ENCODE results near the gene FBN1.

The FBN1 gene

DNA sequence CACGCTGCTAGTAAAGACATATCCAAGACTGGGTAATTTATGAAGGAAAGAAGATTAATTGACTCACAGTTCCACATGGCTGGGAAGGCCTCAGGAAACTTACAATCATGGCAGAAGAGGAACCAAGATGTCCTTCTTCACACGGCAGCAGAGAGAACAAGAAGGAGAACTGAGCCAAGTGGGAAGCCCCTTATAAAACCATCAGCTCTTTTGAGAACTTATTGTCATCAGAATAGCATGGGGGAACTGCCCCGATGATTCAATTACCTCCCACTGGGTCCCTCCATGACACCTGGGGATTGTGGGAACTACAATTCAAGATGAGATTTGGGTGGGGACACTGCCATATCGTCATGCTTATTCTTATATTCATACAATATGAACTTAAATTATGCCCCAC, 265.3 kb downstream of the FBN1 start:
- no peak for DNase-seq (ENCODE audit: low read depth in 2 of 3, low spot score in 1 of 3)

DNA sequence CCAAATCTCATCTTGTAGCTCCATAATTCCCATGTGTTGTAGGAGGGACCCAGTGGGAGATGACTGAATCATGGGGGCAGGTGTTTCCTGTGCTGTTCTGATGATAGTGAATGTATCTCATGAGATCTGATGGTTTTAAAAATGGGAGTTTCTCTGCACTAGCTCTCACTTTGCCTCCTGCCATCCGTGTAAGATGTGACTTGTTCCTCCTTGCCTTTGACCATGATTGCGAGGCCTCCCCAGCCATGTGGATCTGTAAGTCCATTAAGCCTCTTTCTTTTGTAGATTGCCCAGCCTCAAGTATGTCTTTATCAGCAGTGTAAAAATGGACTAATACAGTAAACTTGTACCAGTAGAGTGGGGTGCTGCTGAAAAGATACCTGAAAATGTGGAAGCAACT, 269.7 kb downstream of the FBN1 start:
- no peak for DNase-seq (ENCODE audit: low read depth in 2 of 3, low spot score in 1 of 3)

DNA sequence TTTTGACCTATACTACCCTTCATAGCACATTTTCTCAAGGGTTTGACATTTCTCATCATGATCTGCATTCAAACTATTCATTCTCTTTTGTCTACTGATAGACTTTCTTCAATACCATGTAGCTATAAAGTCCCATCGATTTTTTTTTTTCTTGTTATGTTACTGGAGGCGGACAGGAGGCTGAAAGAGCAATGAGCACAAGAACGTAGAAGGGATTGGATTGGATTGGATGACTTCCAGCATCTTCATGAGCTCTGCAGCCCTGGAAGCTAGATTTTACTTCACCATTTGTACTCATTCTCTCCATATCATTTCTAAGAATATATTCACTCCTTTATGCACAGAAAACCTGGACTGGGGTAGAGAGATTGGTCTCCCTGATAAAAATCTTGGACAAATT, 271.0 kb downstream of the FBN1 start:
- no peak for DNase-seq (ENCODE audit: low read depth in 2 of 3, low spot score in 1 of 3)

DNA sequence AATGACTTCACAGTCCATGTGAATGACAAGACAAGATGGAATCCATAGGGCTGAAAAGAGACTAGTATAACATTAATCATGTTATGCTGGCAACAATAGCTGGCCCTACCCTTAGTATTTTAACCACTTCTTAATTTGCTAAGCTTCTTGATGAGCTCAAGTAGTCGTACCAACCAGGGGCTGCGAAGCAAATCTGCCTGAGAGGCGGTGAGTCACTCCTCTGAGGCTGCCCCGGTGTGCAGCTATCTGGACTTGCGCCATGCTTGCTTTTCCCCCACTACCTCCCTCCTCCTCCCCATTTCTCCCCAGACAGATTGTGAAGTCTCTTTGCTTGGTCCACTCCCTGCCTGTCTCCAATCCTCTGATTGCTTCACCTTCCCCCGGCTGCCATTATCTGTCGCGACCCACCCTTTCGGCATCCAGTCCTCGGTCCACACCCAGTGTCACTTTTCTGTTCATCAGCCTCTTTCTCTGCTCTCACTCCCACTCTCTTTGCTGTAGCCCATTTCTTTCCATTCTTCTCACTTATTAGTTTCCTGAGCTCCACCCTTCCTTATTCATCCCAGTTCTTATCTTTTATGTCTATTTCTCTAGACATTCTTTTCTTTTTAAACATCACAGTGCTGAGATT, 271.6 kb downstream of the FBN1 start:
- no peak for DNase-seq (ENCODE audit: low read depth in 2 of 3, low spot score in 1 of 3)

DNA sequence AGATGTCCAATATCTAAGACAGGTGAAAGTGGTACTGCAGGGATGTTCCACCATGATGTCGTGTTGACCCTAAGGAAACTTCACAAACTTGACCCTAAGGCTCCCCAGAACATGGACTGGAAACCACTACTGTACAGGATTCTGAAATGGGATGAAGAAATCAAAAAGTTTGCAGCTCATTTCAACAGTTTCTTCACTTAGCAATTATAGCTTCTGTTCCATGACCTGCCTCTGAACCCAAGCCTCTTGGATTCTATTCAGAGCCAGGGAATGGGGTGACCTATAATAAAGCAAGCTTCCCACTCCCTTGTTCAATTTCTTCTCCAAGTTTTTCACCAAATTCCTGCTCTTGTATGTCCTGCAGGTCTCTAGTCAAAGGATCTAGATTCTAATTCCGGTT, 273.5 kb downstream of the FBN1 start:
- DNase-seq (ENCODE audit: low read depth in 2 of 3, low spot score in 1 of 3) = no peak

DNA sequence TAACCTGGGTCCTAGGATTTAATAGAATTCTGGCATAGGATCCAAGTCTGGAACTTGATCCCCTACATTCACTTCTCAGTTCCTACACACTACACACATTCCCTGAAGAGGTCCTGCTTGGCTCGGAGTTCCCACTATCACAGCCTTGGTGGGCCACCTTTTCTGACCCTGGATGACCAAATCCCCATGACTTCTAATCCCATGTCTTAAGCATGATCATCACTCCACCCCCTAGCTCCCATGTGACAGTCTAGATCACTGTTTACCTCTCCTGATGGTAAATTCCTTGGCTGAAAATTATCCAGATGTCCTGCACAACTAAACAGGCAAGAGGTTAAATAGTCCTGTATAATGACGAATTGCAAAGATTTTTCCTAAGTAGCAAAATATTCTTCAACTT, 274.0 kb downstream of the FBN1 start:
- DNase-seq (ENCODE audit: low read depth in 2 of 3, low spot score in 1 of 3) = no peak

DNA sequence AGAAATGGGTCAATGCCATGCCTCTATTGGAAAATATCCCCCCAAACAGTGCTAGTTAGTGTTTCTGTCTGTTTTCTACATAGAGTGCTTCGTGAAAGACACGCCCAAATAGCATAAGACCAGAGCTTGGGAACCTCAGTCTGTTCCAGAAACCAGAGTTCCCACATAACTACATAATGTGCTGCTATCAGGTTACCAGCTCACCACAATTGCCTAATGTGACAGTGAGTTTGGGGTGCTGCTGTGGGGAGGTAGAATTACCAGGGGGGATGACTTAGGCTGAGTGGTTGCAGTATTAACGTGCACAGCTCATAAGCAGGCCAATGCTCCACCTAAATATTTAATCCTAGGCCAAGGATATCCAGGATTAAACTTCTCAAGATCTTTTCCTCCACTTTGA, 275.0 kb downstream of the FBN1 start:
- no peak for DNase-seq (ENCODE audit: low read depth in 2 of 3, low spot score in 1 of 3)

DNA sequence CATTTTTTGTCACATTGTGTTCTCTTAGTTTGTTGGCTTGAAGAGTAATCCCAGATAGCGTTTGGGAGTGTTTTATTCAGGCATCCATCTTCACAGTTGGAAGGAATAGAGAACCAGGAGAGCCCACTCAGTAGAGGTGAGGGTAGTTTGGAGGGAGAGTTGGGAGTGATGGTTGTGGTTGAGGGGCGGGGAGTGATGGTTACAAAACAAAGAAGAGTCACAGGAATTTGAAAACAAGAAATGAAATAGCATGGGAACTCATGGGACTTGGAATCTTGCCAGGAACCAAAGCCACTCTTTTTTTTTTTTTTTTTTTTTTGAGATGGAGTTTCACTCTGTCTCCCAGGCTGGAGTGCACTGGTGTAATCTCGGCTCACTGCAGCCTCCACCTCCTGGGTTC, 278.0 kb downstream of the FBN1 start:
- no peak for DNase-seq (ENCODE audit: low read depth in 2 of 3, low spot score in 1 of 3)

DNA sequence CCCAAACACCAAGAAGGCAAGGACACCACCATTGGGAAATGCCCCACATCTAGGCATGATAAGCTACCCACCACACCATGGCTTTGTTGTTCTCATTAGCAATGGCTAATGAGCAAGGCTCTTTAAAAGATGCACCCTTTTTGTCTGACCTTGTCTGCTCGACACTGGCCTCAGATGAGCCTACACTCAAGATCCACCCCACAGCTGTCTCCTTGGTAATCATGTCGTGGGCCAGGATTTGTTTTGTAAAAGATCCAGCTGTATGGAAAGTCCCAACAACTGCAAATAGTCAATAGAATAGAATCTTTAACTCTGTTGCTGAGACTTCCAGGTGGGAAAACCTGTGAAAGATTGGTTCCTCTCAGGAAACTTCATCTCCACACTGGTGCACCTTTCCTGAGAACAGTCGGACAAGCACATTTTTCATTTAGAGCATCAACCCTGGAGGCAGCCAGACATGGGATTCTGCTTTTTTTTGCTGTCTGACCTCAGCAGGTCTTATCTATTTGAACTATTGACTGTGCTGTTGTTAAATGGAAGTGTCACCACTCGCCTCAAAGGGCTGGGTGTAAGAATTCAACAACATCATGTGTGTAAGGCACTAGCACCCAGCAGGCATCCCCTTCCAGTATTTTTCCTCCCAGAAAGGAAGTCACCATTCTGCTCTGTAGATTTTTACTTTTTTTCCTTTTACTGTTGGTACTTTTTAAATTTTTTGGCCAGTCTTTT, 278.8 kb downstream of the FBN1 start:
- DNase-seq (ENCODE audit: low read depth in 2 of 3, low spot score in 1 of 3) = no peak

DNA sequence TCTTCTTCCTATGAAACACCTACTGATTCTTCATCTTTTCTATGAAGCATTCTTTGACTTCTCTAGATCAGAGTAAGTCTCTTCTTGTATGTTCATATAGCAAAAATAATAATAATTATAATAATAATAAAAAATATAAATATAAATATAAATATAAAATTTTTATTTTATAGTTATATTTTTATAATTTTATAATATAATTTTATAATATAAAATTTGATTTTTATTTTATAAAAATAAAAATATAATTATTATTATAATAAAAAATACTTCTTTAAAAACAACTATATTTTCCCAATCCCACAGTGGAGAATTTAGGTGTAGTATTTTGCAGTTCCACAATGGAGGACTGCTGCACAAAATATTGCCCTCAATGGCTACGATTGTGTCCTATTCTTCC, 279.9 kb downstream of the FBN1 start:
- DNase-seq (ENCODE audit: low read depth in 2 of 3, low spot score in 1 of 3) = no peak

DNA sequence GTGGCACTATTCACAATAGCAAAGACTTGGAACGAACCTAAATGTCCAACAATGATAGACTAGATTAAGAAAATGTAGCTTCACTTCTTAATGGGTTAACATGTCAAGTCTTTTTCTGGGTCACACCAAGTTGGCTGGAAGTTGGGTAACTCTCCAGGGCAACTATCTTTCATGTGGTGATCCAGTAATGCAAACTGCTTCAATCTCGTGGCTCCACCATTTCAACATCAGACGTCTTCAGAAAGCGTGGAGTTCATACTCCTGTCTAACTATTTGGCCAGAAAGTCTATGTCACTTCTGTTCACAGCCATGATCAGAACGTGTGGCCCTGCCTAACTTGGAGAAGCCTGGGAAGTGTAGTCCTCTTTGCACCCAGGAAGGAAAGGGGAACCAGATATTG, 282.0 kb downstream of the FBN1 start:
- DNase-seq (ENCODE audit: low read depth in 2 of 3, low spot score in 1 of 3) = no peak

DNA sequence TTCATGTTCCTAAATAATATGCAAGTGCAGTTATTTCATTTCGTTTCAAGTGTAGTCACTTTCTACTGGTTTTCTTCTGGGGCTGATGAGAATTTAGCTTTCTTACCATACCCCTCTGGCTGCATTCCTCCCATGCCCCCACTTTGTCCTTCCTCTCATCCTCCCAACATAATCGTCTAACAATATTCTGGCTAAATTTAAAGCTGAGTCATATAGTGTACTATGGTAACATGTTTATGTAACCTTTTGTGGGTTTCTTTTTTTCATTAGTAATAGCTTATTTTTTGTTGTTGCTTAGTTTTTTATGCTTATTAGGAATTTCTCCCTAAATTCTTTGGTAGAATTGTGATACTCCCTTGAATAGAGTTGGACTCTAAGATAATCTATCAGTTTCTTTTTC, 283.8 kb downstream of the FBN1 start:
- DNase-seq (ENCODE audit: low read depth in 2 of 3, low spot score in 1 of 3) = no peak

DNA sequence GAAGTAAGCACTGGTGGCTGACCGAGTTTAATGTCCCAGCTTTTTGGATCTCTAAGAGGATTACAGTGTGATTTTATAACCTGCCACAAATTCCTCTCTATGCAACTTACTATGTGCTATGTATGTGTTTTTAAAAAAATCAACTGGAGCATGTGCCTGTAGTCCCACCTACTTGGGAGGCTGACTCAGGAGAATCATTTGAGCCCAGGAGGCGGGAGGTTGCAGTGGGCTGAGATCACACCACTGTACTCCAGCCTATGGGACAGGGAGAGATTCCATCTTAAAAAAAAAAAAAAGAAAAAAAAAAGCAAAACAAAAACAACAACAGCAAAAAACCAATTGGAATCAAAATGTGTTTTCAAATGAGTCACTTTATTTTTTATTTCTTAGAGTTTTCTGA, 284.7 kb downstream of the FBN1 start:
- DNase-seq (ENCODE audit: low read depth in 2 of 3, low spot score in 1 of 3) = no peak

All from stimulated activated CD4-positive, alpha-beta T cell treated with anti-CD3 and anti-CD28 coated beads, Interleukin-12 subunit alpha, Interleukin-12 subunit beta, amount 100 ng/mL, for 48 hours (primary cell).